HG03108 (cell line): ENCODE measurements around the gene RPL29.
"Not testable (repeated sequence)": the region's sequence is repeated elsewhere in the genome, so short reads cannot be mapped to it uniquely, and the experiment has no call there.

Experiments used
- ATAC-seq: cut with Tn5 transposase; IDR thresholded peaks from one replicate; pipeline ENCODE4 v1.9.1; 2021; ENCODE audit warnings: moderate library complexity; ENCODE audit not compliant: unreplicated experiment

Gene RPL29

GRCh38 chr3:51995346-51996163 lies at the start of gene RPL29:
RPL29 (minus strand) TSS chr3:51995895; CDS start chr3:51995461, 434 bp downstream.
- peak; percentile 94 for ATAC-seq

GRCh38 chr3:52044869-52045619 lies 49.3 kb upstream of the RPL29 start:
- no peak for ATAC-seq

- ATAC-seq, result no peak
Measured at GRCh38 chr3:52043750-52044149, 48.1 kb upstream of the RPL29 start.

- ATAC-seq, result not testable (repeated sequence)
Measured at GRCh38 chr3:52043039-52043438, 47.3 kb upstream of the RPL29 start.

- ATAC-seq, result no peak
Measured at GRCh38 chr3:52041118-52041731, 45.5 kb upstream of the RPL29 start.

- ATAC-seq, result no peak
Measured at GRCh38 chr3:52040600-52040999, 44.9 kb upstream of the RPL29 start.

- no peak for ATAC-seq
Measured at GRCh38 chr3:52039846-52040245, 44.2 kb upstream of the RPL29 start.

- ATAC-seq, result no peak
Measured at GRCh38 chr3:52039426-52039825, 43.7 kb upstream of the RPL29 start.

GRCh38 chr3:52038227-52038626 lies 42.5 kb upstream of the RPL29 start:
- ATAC-seq, result no peak

- no peak for ATAC-seq
Measured at GRCh38 chr3:52037291-52037690, 41.6 kb upstream of the RPL29 start.

GRCh38 chr3:52036829-52037228 lies 41.1 kb upstream of the RPL29 start:
- no peak for ATAC-seq

GRCh38 chr3:52036222-52036694 lies 40.6 kb upstream of the RPL29 start:
- ATAC-seq, result peak; percentile 82

- no peak for ATAC-seq
Measured at GRCh38 chr3:52034651-52035050, 39.0 kb upstream of the RPL29 start.

- no peak for ATAC-seq
Measured at GRCh38 chr3:52034212-52034611, 38.5 kb upstream of the RPL29 start.

- not testable (repeated sequence) for ATAC-seq
Measured at GRCh38 chr3:52033748-52034147, 38.1 kb upstream of the RPL29 start.

- ATAC-seq, result no peak
Measured at GRCh38 chr3:52032702-52033408, 37.2 kb upstream of the RPL29 start.

GRCh38 chr3:52031896-52032295 lies 36.2 kb upstream of the RPL29 start:
- ATAC-seq, result no peak

GRCh38 chr3:52030714-52031310 lies 35.1 kb upstream of the RPL29 start:
- no peak for ATAC-seq

GRCh38 chr3:52029535-52029934 lies 33.8 kb upstream of the RPL29 start:
- ATAC-seq, result no peak

GRCh38 chr3:52029053-52029452 lies 33.4 kb upstream of the RPL29 start:
- no peak for ATAC-seq

- no peak for ATAC-seq
Measured at GRCh38 chr3:52028572-52028971, 32.9 kb upstream of the RPL29 start.
